DND-41 (cell line): ENCODE data around the gene ZBTB7B.

Experiments used
- EZH2 ChIP-seq: IDR thresholded peaks from 3 replicates; pipeline ENCODE4 v1.6.1; 2012; ENCODE audit warnings: borderline replicate concordance, low read depth, mild to moderate bottlenecking, moderate library complexity, low read length, inconsistent platforms; ENCODE audit not compliant: severe bottlenecking
- TF ChIP-seq, protein P1 (sequence below): IDR thresholded peaks from 2 replicates; pipeline ENCODE4 v1.5.1; 2012; ENCODE audit warnings: borderline replicate concordance, low read length, moderate library complexity, mild to moderate bottlenecking; ENCODE audit not compliant: poor library complexity, severe bottlenecking; ENCODE audit errors: extremely low read depth

DNA sequence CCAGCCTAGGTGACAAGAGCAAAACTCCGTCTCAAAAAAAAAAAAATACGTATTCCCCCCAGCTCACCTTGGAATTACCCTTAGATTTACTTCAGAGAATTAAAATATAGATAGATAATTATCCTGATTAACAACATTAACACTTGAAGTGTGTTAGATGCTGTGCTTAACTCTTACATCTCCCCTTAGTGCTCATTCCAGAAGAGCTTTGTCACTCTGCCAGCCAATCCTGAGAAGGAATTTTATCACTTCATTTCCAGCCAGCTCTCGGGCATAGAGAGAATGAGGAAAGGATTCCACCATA is 30.4 kb upstream of the ZBTB7B start:
- TF ChIP-seq, protein P1, sequence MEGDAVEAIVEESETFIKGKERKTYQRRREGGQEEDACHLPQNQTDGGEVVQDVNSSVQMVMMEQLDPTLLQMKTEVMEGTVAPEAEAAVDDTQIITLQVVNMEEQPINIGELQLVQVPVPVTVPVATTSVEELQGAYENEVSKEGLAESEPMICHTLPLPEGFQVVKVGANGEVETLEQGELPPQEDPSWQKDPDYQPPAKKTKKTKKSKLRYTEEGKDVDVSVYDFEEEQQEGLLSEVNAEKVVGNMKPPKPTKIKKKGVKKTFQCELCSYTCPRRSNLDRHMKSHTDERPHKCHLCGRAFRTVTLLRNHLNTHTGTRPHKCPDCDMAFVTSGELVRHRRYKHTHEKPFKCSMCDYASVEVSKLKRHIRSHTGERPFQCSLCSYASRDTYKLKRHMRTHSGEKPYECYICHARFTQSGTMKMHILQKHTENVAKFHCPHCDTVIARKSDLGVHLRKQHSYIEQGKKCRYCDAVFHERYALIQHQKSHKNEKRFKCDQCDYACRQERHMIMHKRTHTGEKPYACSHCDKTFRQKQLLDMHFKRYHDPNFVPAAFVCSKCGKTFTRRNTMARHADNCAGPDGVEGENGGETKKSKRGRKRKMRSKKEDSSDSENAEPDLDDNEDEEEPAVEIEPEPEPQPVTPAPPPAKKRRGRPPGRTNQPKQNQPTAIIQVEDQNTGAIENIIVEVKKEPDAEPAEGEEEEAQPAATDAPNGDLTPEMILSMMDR = no peak
- TF ChIP-seq EZH2 = no peak
